ENCODE measurements around the gene SEMA3G.

DNA sequence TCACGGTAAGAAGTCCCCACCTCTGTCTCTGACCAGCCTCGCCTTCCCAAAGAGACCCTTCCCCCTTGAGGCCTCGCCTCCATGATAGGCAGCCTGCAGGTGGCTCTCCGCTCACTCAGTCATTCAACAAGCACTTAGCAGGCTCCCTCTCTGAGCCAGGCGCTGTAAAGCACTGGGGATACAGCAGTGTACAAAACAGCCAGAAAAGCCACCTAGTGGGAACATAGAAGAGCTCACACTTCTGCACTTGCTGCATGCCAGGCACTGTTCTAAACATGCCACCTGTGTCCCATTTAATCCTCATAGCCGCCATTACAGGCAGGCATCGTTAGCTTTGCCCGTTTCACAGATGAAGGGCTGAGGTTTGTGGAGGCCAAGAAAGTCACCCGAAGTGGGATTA, 56.0 kb downstream of the SEMA3G start:
- TF ChIP-seq POLR2A (IDR thresholded peaks at IDR 0.05; ENCODE audit: low read length) = no peak
- no peak for TF ChIP-seq GATA1 (IDR thresholded peaks at IDR 0.05; ENCODE audit: low read depth, low read length)

All from erythroblast (primary cell).